PC-3 (cell line): Measurements from ENCODE around the gene PIGB.

Experiments used
- CTCF ChIP-seq: fragments of 300-600 bp; sonication (generic); conservative IDR thresholded peaks from 2 replicates; pipeline ENCODE4 v1.5.1; 2017; ENCODE audit warnings: antibody characterized with exemption, low read depth, mild to moderate bottlenecking, low read length
- EZH2 ChIP-seq: fragments of 300-600 bp; sonication (generic); IDR thresholded peaks from one replicate; pipeline ENCODE4 v1.6.1; 2017; ENCODE audit warnings: antibody characterized with exemption, mild to moderate bottlenecking, low read length; ENCODE audit not compliant: unreplicated experiment

- TF ChIP-seq CTCF (no peak), EZH2 (no peak)
Observed at GRCh38 chr15:55289011-55289745, 29.8 kb upstream of the PIGB start.
